Smooth muscle cell (in vitro differentiated cells): Measurements from ENCODE around the gene GNB5. TPM values are rescaled to one million over a fixed set of nuclear protein-coding genes. Genes with fewer than 3 reads are reported as not detected.

Experiments
- DNase-seq: peaks from one replicate; lab custom pipeline; 2025; ENCODE audit not compliant: unreplicated experiment; lab: John Stamatoyannopoulos, UW
- H2AFZ ChIP-seq: fragments of 200-600 bp; sonication (generic); 2 replicates; pipeline ENCODE4 v1.6.0; 2016; ENCODE audit warnings: antibody characterized with exemption, low read depth, mild to moderate bottlenecking
- H3F3A ChIP-seq: fragments of 200-600 bp; sonication (generic); 2 replicates; pipeline ENCODE4 v1.6.0; 2017; ENCODE audit warnings: antibody characterized with exemption, low read depth
- H3K27ac ChIP-seq: fragments of 200-600 bp; sonication (generic); 2 replicates; pipeline ENCODE4 v1.5.1; 2016; ENCODE audit warnings: low read depth, mild to moderate bottlenecking
- H3K27me3 ChIP-seq: fragments of 200-600 bp; sonication (generic); 2 replicates; pipeline ENCODE4 v1.6.1; 2016; ENCODE audit warnings: low read depth, mild to moderate bottlenecking
- H3K36me3 ChIP-seq: fragments of 200-600 bp; sonication (generic); 2 replicates; pipeline ENCODE4 v1.5.1; 2016; ENCODE audit warnings: low read depth
- H3K4me1 ChIP-seq: fragments of 200-600 bp; sonication (generic); 2 replicates; pipeline ENCODE4 v1.5.1; 2016; ENCODE audit warnings: low read depth
- H3K4me2 ChIP-seq: fragments of 200-600 bp; sonication (generic); 2 replicates; pipeline ENCODE4 v1.6.0; 2016; ENCODE audit warnings: mild to moderate bottlenecking
- H3K4me3 ChIP-seq: fragments of 200-600 bp; sonication (generic); 2 replicates; pipeline ENCODE4 v1.5.1; 2016; ENCODE audit warnings: mild to moderate bottlenecking
- H3K79me2 ChIP-seq: fragments of 200-600 bp; sonication (generic); 2 replicates; pipeline ENCODE4 v1.6.0; 2016; ENCODE audit warnings: low read depth, mild to moderate bottlenecking
- H3K9ac ChIP-seq: fragments of 200-600 bp; sonication (generic); 2 replicates; pipeline ENCODE4 v1.6.0; 2016; ENCODE audit warnings: low read depth
- H3K9me3 ChIP-seq: fragments of 200-600 bp; sonication (generic); replicated peaks from 2 replicates; pipeline ENCODE4 v1.5.1; 2016; ENCODE audit warnings: low read depth
- H4K20me1 ChIP-seq: fragments of 200-600 bp; sonication (generic); 2 replicates; pipeline ENCODE4 v1.6.0; 2016; ENCODE audit warnings: low read depth
- CTCF ChIP-seq: fragments of 200-600 bp; sonication (generic); IDR thresholded peaks from 2 replicates; pipeline ENCODE4 v1.5.1; 2017; ENCODE audit warnings: borderline replicate concordance, mild to moderate bottlenecking, antibody characterized with exemption; ENCODE audit not compliant: insufficient read depth, poor library complexity, severe bottlenecking
- WGBS: methylation state at CpG from one replicate; pipeline ENCODE4 v1.1.7; 2016; ENCODE audit warnings: low lambda C conversion rate; 5-methylcytosine and 5-hydroxymethylcytosine counted together
- polyA plus RNA-seq: library from polyadenylated mRNA; unstranded; fragments of >200 nt; fragmentation: Nextera tagmentation; extraction: Ambion mirVana; gene quantifications from 2 replicates; pipeline ENCODE4 v1.2.1, GENCODE V29; 2016
- total RNA-seq: library from RNA; depleted of rRNA; stranded (reverse); fragments of >200 nt; gene quantifications from 2 replicates; pipeline ENCODE4 v1.2.3, GENCODE V29; 2014

Gene GNB5
- total and polyA plus RNA-seq, 2 experiments from 2014 or later = 14.0 to 25.1 TPM

GRCh38 chr15:52230073-52230472 lies 38.9 kb upstream of the GNB5 start:
- H3F3A ChIP-seq = peaks cover 5% of the 10 kb centered on the region
- no peak overlapping the region for H3K4me2 ChIP-seq
- H3K79me2 ChIP-seq = no peaks in the 10 kb centered on the region
- no peak overlapping the region for H3K27ac ChIP-seq
- no peak overlapping the region for H3K4me3 ChIP-seq
- 86% methylated on average over 1 of the region's 1 CpG for WGBS
- peaks cover 5% of the 10 kb centered on the region for H3K4me1 ChIP-seq
- no peak for DNase-seq
- no peaks in the 10 kb centered on the region for H3K9me3 ChIP-seq
- TF ChIP-seq CTCF = no peak
- H3K36me3 ChIP-seq = no peaks in the 10 kb centered on the region
- H4K20me1 ChIP-seq = no peaks in the 10 kb centered on the region
- H3K27me3 ChIP-seq = no peaks in the 10 kb centered on the region
- no peak overlapping the region for H3K9ac ChIP-seq
- H2AFZ ChIP-seq = no peak overlapping the region

GRCh38 chr15:52228921-52229320 lies 37.7 kb upstream of the GNB5 start:
- Histone ChIP-seq H2AFZ (no peak overlapping the region), H3K79me2 (no peaks in the 10 kb centered on the region), H4K20me1 (no peaks in the 10 kb centered on the region), H3K36me3 (no peaks in the 10 kb centered on the region), H3K4me2 (no peak overlapping the region), H3K4me1 (peaks cover 5% of the 10 kb centered on the region), H3K9me3 (no peaks in the 10 kb centered on the region), H3K27ac (peak overlapping the region; percentile 23), H3K9ac (no peak overlapping the region), H3K4me3 (no peak overlapping the region), H3K27me3 (no peaks in the 10 kb centered on the region), H3F3A (peaks cover 5% of the 10 kb centered on the region)
- no peak for DNase-seq
- WGBS = 46% methylated on average over 8 of the region's 8 CpGs
- TF ChIP-seq CTCF = no peak

GRCh38 chr15:52227456-52227855 lies 36.3 kb upstream of the GNB5 start:
- no peaks in the 10 kb centered on the region for H3K36me3 ChIP-seq
- H3K4me3 ChIP-seq = no peak overlapping the region
- 49% methylated on average over 5 of the region's 5 CpGs for WGBS
- peak; percentile 82 for TF ChIP-seq CTCF
- peaks cover 2% of the 10 kb centered on the region for H3K4me1 ChIP-seq
- no peak overlapping the region for H3K9ac ChIP-seq
- H3K27me3 ChIP-seq = no peaks in the 10 kb centered on the region
- no peak overlapping the region for H2AFZ ChIP-seq
- H4K20me1 ChIP-seq = no peaks in the 10 kb centered on the region
- no peak for DNase-seq
- no peaks in the 10 kb centered on the region for H3K9me3 ChIP-seq
- peaks cover 3% of the 10 kb centered on the region for H3F3A ChIP-seq
- no peak overlapping the region for H3K4me2 ChIP-seq
- no peaks in the 10 kb centered on the region for H3K79me2 ChIP-seq
- H3K27ac ChIP-seq = no peak overlapping the region

GRCh38 chr15:52225230-52225629 lies 34.0 kb upstream of the GNB5 start:
- H3K9me3 ChIP-seq = no peaks in the 10 kb centered on the region
- H3K4me3 ChIP-seq = no peak overlapping the region
- H3F3A ChIP-seq = no peaks in the 10 kb centered on the region
- H2AFZ ChIP-seq = no peak overlapping the region
- H3K9ac ChIP-seq = no peak overlapping the region
- no peak overlapping the region for H3K27ac ChIP-seq
- H3K79me2 ChIP-seq = no peaks in the 10 kb centered on the region
- no peak overlapping the region for H3K4me2 ChIP-seq
- WGBS = 93% methylated on average over 8 of the region's 8 CpGs
- H3K27me3 ChIP-seq = no peaks in the 10 kb centered on the region
- H3K36me3 ChIP-seq = no peaks in the 10 kb centered on the region
- no peaks in the 10 kb centered on the region for H4K20me1 ChIP-seq
- TF ChIP-seq CTCF = no peak
- DNase-seq = no peak
- no peaks in the 10 kb centered on the region for H3K4me1 ChIP-seq
